ENCODE results near the gene SH3PXD2B.

The SH3PXD2B gene

DNA sequence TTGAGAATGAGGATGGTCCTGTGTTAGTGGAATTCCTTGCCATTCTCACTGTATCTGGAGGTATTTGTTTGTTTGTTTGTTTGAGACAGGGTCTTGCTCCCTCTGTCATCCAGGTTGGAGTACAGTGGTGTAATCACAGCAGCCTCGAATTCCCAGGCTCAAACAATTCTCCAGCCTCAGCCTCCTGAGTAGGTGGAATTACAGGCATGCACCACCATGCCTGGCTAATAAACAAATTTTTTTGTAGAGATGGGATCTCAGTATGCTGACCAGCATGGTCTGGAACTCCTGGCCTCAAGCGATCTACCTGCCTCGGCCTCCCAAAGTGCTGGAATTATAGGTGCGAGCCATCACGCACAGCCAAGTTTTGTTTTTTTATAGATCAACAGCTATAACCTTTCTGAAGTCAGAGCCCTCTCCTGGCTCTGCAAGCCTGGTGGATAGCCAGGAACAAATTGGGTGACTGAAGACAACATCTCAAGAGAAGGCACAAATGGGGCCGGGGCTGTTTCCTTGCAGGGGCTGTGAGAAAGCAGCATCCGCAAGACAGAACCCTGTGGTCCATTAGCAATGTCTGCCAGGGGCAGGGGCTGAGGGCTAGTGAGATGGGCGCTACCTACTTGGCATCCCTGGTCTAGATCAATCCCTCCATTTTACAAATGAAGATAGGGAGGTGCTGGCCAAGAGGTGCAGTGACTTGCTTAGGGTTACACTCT lies 18.8 kb downstream of the SH3PXD2B start:
- DNase-seq = no peak

DNA sequence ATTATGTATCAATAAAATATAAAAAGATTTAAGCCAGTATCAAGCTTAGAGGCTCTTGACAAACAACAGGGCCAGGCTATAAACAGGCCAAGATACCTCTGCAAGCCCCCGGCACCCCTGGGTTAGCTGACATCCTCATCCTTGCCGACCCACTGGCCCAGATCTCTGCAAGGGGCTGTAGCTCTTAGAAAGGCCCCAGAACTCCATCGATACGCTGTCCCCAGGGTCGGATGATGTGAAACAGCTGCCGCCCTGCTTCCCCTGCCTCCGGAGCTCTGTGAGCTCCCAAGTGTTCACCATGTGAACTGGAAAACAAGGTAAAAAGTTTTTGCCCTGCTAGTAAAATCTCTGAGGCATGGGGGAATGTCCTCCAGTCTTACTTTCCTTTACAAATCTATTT lies 20.1 kb downstream of the SH3PXD2B start:
- DNase-seq = no peak

DNA sequence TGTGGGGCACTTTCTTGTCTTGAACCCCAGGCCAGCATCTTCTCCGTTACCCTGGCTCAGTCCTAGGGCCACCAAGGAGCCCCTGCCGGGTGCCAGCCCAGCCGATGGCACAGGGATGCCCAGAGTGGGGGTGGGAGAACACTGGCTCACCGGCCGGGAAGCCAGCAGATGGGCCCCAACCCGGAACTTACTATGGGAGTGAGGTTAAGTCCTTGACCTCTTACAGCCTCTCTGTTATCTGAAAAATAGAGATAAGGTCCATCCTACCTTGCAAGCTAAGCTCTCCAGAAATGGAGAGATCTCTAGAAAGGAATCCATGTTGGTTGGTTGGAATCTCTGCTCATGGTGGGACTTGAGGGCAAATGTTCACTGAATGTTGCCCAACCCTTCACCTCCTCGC lies 20.8 kb downstream of the SH3PXD2B start:
- DNase-seq = no peak

DNA sequence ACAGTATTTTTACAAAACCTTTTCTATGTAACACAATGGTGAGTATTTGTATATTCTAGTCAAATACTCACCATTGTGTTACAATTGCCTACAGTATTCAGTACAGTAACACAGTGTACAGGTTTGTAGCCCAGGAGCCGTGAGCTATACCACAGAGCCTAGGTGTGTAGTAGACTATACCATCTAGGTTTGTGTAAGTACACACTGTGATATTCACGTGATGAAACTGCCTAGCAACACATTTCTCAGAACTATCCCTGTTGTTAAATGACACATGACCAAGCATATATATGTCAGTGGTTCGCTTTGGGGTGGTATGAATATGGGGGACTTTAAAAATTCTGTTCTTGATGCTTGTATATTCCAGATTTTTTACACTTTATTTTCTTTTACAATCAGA lies 21.3 kb downstream of the SH3PXD2B start:
- DNase-seq = no peak

DNA sequence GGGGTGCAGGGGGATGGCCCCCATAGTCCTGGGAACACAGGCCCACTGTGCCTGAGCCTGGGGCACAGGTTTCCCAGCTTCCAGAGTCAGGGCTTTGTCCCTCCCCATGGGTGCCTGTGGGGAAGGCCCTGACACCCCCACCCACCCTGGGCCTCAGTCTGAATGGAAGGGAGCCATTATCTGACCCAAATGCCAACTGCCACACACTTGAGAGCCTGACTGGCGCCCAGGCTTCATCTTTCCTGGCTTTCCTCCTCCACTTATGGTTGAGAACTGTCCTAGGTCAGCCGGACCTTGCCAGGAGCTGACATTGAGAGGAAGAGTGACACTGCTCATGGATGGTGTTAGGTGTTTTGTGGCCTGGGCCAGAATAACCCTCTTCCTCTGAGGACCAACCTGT lies 24.0 kb downstream of the SH3PXD2B start:
- DNase-seq = no peak

DNA sequence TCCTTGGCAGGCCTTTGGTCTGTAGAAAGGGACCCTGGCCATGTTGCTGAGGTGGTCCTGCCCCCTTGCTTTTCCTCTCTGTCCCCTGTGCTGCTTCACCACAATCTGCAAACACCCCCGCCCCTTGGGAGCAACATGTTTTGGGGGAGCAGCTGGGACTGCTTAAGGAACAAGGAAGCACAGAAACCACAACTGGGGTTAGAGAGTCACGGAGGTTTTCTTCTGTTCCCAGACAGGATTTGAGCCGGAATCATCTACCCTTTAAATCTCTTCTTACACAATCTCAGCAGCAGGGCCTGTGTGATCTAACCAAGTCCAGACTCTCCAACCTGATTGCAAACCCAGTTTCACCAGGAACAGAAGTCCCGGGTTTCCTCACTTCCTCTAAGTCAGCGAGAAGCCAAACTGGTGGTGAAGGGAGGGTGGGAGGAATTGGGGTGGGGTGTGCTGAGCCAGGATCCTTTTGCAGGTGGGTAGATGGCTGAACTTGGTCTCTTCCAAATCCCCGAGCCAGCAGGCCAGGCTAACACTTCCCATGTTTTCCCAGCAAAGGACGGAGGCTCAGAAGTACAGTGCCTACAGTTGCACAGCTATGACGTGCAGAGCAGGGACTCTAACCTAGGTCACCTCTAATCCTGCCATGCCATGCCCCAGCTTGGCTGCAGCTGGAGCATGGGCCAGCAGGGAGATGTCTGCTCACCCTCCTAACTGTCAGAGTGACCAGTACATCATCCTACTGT lies 25.0 kb downstream of the SH3PXD2B start:
- no peak for DNase-seq

DNA sequence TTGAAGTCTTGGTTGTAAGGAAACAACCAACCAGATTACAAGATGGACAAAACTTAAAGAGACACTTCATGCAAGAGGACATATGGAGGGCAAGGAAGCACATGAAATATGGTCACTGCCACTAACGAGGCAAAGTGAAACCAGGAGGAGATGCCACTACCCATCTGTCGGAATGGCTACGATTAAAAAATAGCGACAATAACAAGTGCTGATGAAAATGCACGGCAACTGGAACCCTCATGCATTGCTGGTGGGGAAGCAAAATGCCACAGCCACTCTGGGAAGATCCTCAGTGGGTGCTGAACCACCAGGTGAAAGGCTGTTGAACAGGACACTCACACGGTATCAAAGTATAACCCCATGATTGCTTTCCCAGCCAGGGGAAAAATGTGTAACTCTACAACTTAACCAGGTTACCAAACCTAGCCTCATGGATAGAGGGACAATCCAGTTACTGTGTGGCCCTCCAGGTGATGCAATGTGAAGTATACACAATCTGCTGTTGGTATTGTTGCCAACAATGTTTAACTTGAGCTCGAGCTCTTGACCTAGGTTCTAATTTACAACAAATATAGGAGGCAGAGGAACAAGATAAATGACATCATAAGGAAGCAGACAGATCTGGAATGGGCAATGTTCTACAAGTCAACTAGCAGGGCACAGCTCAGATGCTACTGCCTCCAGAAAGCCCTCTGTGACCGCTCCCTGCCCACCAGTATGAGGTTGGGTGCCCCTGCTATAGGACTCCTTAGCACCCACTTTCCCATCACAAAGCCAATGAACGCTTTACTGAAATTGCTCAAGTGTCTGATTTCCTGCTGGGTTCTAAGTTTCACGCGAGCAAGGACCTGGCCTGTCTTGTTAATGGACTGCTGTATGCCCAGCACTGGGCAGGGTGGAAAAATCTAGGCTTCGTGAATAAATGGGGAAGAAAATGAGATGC lies 25.8 kb downstream of the SH3PXD2B start:
- DNase-seq = no peak

DNA sequence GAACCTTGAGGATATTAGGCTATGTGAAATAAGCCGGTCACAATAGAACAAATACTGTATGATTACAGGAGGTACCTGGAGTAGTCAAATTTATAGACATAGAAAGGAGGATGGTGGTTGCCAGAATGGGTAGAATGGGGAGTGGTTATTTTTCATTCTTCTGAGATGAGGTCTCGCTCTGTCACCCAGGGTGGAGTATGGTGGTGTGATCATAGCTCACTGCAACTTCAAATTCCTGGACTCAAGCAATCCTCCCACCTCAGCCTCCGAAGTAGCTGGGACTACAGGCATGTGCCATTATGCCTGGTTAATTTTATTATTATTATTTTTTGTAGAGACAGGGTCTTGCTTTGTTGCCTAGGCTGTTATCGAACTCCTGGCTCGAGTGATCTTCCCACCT lies 27.1 kb downstream of the SH3PXD2B start:
- no peak for DNase-seq

DNA sequence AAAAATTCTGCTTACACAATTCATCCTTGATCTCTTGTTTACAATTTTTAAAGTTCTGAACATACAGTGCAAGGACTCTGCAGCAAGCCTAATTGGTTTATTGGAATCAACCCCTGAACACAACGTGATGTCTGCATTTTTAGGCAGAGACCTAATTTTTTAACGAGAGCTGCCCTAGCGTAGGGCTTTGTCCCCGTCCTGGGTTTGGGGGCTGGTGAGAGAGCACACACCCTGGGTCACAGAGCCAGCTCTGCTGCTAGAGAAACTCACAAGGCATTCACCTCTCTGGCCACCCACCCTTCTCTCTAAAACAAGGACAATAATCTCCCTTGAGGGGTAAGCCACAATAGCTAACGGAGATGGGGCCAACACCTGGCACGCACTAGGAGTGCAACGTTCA lies 28.2 kb downstream of the SH3PXD2B start:
- DNase-seq = no peak

DNA sequence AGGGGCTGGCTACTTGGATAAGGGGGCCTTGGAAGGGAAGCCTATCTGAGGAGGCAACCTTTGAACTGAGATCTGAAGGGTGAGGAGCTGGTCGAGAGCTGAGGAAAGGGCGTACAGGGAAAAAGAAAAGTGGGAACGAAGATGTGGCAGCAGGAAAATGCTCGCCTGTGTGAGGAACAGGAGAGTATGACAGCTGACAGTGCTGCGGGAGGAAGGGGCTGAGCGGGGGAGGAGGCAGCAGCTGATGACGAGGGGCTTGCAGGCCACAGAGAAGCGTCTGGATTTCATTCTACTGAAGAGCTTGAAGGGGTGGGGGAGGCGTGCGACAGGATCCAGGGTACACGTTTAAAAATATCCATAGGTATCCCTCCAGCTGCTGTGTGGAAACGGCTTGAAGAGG lies 28.9 kb downstream of the SH3PXD2B start:
- DNase-seq = no peak

DNA sequence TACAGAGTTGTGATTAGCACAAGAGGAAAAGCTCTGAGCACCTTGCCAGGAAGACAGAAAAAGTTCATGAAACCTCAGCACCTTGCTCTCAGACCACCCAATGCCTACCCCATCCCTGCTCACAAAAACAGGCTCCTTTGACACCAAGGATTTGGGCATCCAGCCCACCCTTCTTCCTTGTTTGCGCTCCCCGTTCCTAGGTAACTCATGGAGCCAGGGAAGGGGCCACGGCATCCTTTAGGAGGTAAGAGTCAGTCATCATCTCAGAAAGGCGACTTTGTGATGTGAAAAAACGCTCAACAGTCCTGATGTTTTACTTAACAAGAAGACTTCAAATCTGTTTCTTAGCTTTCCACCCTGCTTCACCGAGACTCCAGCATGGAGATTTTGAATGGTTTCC lies 29.5 kb downstream of the SH3PXD2B start:
- no peak for DNase-seq

DNA sequence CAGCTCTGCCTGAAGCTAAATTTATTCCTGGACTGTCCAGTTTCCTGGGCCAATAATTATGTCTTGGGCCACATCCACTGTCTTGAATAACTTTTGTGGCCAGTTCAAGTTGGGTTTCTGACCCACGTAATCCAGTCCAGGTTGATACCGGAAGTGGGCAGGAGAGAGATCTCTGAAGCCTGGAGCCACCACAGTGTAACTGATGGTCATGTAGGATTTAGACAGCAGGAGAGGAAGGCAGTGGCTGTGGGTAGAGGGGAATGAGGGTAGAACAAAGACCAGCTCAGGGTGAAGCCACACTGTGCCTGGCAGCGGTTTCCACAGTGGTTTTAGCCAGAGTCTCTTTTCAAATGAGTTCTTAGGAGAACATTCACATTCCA lies 30.2 kb downstream of the SH3PXD2B start:
- no peak for DNase-seq

DNA sequence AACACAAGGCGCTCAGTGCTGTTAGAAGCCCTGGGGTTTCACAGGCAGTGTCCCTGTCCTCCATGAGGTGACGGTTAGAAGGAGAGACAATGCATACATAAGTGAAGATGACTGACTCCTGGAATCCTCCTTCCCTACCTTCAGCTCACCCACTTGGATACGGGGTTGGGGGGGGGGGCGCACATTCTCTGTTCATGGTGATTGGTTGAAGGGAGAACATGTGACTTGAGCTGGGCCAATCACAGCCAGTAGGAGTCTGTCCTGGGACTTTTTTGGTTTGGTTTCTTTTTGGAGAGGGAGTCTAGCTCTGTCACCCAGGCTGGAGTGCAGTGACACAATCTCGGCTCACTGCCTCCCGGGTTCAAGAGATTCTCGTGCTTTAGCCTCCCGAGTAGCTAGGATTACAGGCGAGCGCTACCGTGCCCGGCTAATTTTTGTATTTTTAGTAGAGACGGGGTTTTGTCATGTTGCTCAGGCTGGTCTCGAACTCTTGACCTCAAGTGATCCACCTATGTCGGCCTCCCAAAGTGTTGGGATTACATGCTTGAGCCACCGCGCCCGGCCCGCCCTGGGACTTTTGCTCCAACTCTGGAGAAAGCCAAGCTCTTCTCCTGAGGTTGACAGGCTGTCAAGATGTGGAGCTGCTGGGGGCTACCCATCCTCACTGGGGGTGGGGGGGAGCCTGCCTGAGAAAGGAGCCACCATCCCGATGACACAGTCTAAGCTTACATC lies 30.8 kb downstream of the SH3PXD2B start:
- no peak for DNase-seq

DNA sequence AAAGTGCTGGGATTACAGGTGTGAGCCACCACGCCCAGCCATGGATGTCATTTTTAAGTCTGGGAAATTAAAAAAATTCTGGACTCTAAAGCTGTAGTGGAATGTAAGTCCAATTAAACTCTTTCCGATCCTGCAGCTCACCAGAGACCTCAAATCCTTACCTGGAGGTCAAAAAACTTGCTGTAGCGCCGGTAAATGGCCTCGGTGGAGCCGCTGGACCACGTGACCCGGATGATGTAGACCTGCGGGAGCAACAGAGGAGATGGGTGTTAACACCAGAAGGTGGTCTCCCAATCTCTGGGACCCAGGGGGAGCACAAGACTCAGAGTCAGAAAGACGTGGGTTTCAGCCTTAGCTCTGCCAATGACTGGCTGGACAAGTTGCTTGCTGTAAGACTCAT lies 32.1 kb downstream of the SH3PXD2B start:
- DNase-seq = no peak

DNA sequence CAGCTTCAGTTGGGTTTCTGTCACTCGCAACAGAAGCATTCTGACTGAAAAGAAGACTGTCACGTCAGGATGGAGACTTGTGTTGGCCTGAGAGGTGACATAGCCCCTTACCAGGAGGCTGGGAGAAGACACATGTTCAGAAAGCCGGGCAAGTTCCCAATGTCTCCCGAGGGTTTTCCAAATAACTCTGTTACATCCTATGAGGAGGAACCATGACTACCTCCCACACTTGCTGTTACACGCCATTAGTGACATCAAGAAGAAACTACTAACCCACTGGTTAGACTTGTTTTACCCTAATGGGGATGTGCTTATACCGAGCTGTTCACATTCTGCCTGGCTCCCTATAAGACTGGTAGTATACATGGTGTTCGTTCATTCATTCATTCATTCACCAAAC lies 33.3 kb downstream of the SH3PXD2B start:
- no peak for DNase-seq

DNA sequence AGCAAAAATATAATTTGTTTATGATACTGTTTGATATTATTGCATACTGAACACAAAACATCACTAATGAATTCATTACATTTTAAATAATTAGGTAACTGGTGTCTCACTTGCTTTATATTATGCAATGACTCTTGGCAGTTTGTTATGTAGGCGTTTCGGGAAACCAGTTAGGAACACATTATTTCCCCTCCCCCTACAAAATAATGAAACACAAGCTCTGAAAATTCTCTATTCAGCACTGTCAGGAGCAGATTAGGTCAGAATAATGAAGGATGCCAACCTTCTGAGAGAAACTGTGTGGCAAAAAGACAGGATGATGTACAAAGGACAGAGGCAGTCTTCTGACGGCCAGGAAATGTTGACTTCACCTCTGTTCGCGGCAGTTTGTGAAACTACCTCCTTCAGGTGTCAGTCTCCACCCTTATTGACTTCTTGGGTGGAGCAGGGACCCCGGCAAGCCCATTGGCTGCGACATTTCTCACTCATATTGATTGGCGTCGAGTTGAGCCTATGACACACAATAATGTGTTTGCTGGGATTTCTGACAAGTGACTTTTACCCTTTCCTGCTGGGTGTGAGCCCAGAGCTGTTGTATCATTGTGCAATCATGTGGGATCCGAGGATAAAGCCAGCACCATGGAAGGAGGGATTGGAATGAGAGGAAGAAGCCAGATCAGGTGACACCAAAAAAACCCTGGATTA lies 33.9 kb downstream of the SH3PXD2B start:
- DNase-seq = no peak

DNA sequence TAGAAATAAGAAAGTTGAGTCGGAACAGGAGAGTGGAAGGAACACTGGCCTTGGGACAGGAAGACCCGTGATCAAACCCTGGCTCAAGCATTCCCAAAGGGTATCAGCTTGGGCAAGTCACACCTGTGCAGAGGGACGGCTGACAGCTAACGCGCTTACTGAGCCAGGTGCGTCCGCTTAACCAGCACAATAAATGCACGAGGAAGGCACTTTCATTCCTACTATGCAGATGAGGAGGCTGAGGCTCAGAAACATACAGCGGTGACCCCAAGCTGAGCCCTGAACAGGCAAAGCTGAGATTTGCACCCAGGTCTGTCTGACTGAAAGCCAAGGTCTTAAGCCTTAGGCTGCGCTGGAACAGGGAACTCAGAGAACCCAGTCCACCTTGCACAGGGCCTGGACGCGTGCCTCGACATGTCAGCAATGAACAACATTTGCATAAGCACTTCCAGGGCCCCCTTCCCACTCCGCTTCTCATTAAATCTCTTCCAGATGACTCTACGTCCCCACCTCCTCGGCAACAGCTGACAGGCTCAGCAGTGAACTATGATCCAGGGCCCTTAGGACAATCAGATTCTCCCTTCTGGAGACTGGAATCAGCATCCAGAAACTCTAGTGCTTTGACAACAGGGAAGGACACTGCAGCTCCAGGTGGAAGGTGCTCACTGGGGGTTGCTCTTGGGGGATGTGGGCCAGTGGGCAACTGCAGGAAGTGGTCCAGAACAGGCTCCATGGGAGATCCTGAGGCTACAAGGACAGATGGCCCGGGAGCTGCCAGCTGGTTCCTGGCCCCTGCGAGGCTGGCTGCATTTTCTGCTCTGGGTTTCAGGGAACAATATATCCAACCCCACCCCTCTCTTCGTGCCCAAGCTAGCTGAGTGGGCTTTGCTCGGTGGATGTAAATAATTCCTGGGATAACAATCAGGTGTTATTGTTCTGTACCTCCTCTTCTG lies 35.2 kb downstream of the SH3PXD2B start:
- no peak for DNase-seq

DNA sequence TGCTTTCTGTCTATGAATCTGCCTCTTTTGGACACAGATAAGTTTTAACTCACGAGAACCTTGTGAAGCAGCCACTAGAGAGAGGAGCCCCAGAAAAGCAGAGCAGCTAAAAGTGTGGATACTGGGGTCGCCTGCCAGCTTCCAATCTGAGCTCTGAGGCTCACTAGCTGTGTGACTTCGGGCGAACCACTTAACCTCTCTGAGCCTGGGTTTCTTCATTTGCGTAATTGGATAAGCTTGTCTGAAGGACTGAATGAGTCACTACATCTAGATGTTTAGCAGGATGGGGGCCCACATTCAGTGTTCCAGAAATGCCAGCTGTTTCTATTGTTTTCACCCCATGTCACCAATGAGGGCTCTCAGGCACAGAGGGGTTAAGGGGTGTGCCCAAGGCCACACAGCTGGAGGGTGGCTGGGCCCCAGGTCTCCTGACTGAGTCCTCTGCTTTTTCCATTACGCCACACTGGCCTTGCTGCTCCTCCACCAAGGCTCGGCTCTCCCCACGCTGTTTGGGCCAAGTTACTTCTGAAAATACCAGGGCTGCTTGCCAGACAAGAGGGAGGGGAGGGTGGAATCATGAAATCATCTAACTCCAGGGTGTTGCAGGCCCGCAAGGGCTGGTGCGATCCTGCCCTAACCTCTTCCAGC lies 36.2 kb downstream of the SH3PXD2B start:
- no peak for DNase-seq

DNA sequence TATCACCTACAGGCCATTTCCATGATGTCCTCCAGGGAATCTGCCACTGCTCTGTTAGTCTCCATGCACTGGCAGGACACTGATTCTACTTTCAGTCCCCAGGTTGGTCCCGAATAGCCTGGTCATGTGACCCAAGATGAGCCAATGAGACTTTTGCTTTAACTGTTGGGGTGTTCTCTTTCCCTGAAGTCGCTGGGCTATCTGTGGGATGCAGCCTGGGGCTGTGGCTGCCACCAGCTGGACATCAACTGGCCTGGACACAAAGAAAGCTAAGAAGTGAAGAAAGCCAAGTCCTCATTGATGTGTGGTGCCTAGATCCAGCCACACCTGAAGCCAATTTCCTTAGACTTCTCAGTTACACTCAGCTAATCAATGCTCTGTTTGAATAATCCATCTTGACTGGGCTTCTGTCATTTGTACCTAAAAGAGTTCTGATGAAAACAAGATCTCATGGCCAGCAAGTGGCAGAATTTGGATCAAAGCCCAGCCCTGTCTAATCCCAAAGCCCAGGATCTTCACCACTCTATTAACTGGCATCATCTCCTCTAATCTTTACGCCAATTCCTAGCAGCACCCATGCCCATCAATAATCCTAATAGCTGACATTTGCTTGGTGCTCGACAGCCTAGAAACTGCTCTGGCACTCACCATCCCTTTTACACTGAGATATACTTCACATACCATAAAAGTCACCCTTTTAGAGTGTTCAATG lies 37.0 kb downstream of the SH3PXD2B start:
- no peak for DNase-seq

Measured in bone marrow (tissue), 2 donors.